Urinary bladder (tissue), 4 donors: Measurements from ENCODE around the gene SDR42E1. TPM values are rescaled to one million over a fixed set of nuclear protein-coding genes. Genes with fewer than 3 reads are reported as not detected.
"Not testable (repeated sequence)": the region's sequence is repeated elsewhere in the genome, so short reads cannot be mapped to it uniquely, and the experiment has no call there.

Source experiments
- DNase-seq: peaks from one replicate; pipeline ENCODE4 v3.0.0-alpha.2; 2015; ENCODE audit errors: extremely low spot score
- H3K27ac ChIP-seq: one replicate; pipeline ENCODE4 v1.5.1; 2013; ENCODE audit warnings: low read depth, mild to moderate bottlenecking, moderate library complexity
- H3K36me3 ChIP-seq: one replicate; pipeline ENCODE4 v1.6.1; 2013; ENCODE audit warnings: mild to moderate bottlenecking, moderate library complexity; ENCODE audit not compliant: insufficient read depth
- H3K4me1 ChIP-seq: one replicate; pipeline ENCODE4 v1.6.1; 2013; ENCODE audit warnings: mild to moderate bottlenecking, moderate library complexity; ENCODE audit not compliant: insufficient read depth
- H3K4me3 ChIP-seq: one replicate; pipeline ENCODE4 v1.5.1; 2013; ENCODE audit warnings: low read depth, low read length
- WGBS: extraction: QIAGEN DNeasy Blood & Tissue Kit; methylation state at CpG from one replicate; pipeline ENCODE4 v1.1.7; 2013; 5-methylcytosine and 5-hydroxymethylcytosine counted together
- polyA plus RNA-seq: library from polyadenylated mRNA; stranded (reverse); fragments of 200-250 nt; gene quantifications from one replicate; pipeline ENCODE4 v1.2.3, GENCODE V29; 2013
- total RNA-seq: library from RNA; depleted of rRNA; stranded (reverse); fragments of >200 nt; gene quantifications from one replicate; pipeline ENCODE4 v1.2.3, GENCODE V29; 2014
- donor health status: healthy with polysubstance abuse.
- donor health status: healthy.

SDR42E1 gene
- total and polyA plus RNA-seq, 2 donors, result 1.3 to 5.3 TPM

GRCh38 chr16:82007189-82007588 is 4.1 kb downstream of the SDR42E1 start:
- no peak for DNase-seq
- H3K36me3 ChIP-seq, result no peaks in the 10 kb centered on the region
- H3K27ac ChIP-seq, result no peak overlapping the region
- H3K4me1 ChIP-seq, result no peaks in the 10 kb centered on the region
- no peak overlapping the region for H3K4me3 ChIP-seq
- 89% methylated on average over 2 of the region's 2 CpGs for whole genome bisulfite sequencing

- no peak for DNase-seq
- Histone ChIP-seq H3K36me3 (no peaks in the 10 kb centered on the region), H3K4me3 (no peak overlapping the region), H3K27ac (no peak overlapping the region), H3K4me1 (no peaks in the 10 kb centered on the region)
- WGBS, result 78% methylated on average over 5 of the region's 5 CpGs
Measured at GRCh38 chr16:82006036-82006435, 5.2 kb downstream of the SDR42E1 start.

- Histone ChIP-seq H3K4me1 (no peaks in the 10 kb centered on the region), H3K36me3 (no peaks in the 10 kb centered on the region), H3K27ac (no peak overlapping the region), H3K4me3 (no peak overlapping the region)
- no peak for DNase-seq
- 39% methylated on average over 6 of the region's 6 CpGs for WGBS
Measured at GRCh38 chr16:82005027-82005830, 6.0 kb downstream of the SDR42E1 start.

GRCh38 chr16:82004601-82005000 is 6.7 kb downstream of the SDR42E1 start:
- H3K4me1 ChIP-seq, result no peaks in the 10 kb centered on the region
- WGBS, result 88% methylated on average over 5 of the region's 5 CpGs
- DNase-seq, result no peak
- no peak overlapping the region for H3K4me3 ChIP-seq
- H3K36me3 ChIP-seq, result no peaks in the 10 kb centered on the region
- no peak overlapping the region for H3K27ac ChIP-seq

GRCh38 chr16:82002831-82003230 is 8.4 kb downstream of the SDR42E1 start:
- no peak for DNase-seq
- Histone ChIP-seq H3K27ac (no peak overlapping the region), H3K4me1 (no peaks in the 10 kb centered on the region), H3K36me3 (no peaks in the 10 kb centered on the region), H3K4me3 (no peak overlapping the region)
- WGBS, result 90% methylated on average over 3 of the region's 3 CpGs

- Histone ChIP-seq H3K36me3 (no peaks in the 10 kb centered on the region), H3K4me3 (no peak overlapping the region), H3K27ac (no peak overlapping the region), H3K4me1 (peaks cover 3% of the 10 kb centered on the region)
- 7% methylated on average over 2 of the region's 2 CpGs for WGBS
- DNase-seq, result no peak
Measured at GRCh38 chr16:81997738-81998137, 13.5 kb downstream of the SDR42E1 start.

GRCh38 chr16:81996664-81997509 is 14.4 kb downstream of the SDR42E1 start:
- DNase-seq, result no peak
- Histone ChIP-seq H3K27ac (no peak overlapping the region), H3K36me3 (no peaks in the 10 kb centered on the region), H3K4me1 (peaks cover 3% of the 10 kb centered on the region), H3K4me3 (no peak overlapping the region)
- 47% methylated on average over 11 of the region's 11 CpGs for WGBS

- 37% methylated on average over 3 of the region's 3 CpGs for WGBS
- Histone ChIP-seq H3K27ac (no peak overlapping the region), H3K36me3 (no peaks in the 10 kb centered on the region), H3K4me1 (peaks cover 3% of the 10 kb centered on the region), H3K4me3 (no peak overlapping the region)
- DNase-seq, result no peak
Measured at GRCh38 chr16:81995651-81996050, 15.6 kb downstream of the SDR42E1 start.

- no peak overlapping the region for H3K4me3 ChIP-seq
- 90% methylated on average over 5 of the region's 5 CpGs for WGBS
- H3K27ac ChIP-seq, result no peak overlapping the region
- H3K4me1 ChIP-seq, result peaks cover 3% of the 10 kb centered on the region
- DNase-seq, result no peak
- no peaks in the 10 kb centered on the region for H3K36me3 ChIP-seq
Measured at GRCh38 chr16:81994485-81994884, 16.8 kb downstream of the SDR42E1 start.

- no peak for DNase-seq
- no peaks in the 10 kb centered on the region for H3K36me3 ChIP-seq
- 78% methylated on average over 3 of the region's 3 CpGs for WGBS
- no peak overlapping the region for H3K27ac ChIP-seq
- peaks cover 3% of the 10 kb centered on the region for H3K4me1 ChIP-seq
- H3K4me3 ChIP-seq, result no peak overlapping the region
Measured at GRCh38 chr16:81992859-81993258, 18.4 kb downstream of the SDR42E1 start.

- Histone ChIP-seq H3K27ac (no peak overlapping the region), H3K4me3 (no peak overlapping the region), H3K36me3 (no peaks in the 10 kb centered on the region), H3K4me1 (no peaks in the 10 kb centered on the region)
- no peak for DNase-seq
- 84% methylated on average over 5 of the region's 5 CpGs for WGBS
Measured at GRCh38 chr16:81987706-81988105, 23.6 kb downstream of the SDR42E1 start.

- no peak overlapping the region for H3K4me3 ChIP-seq
- no peak overlapping the region for H3K27ac ChIP-seq
- H3K4me1 ChIP-seq, result no peaks in the 10 kb centered on the region
- H3K36me3 ChIP-seq, result no peaks in the 10 kb centered on the region
- 83% methylated on average over 8 of the region's 8 CpGs for WGBS
- DNase-seq, result no peak
Measured at GRCh38 chr16:81987121-81987520, 24.1 kb downstream of the SDR42E1 start.

GRCh38 chr16:81977335-81977942 is 33.8 kb downstream of the SDR42E1 start:
- WGBS, result 89% methylated on average over 26 of the region's 26 CpGs
- H3K4me3 ChIP-seq, H3K4me1 ChIP-seq, H3K36me3 ChIP-seq, DNase-seq, H3K27ac ChIP-seq: not testable (repeated sequence)

- H3K36me3 ChIP-seq, result no peaks in the 10 kb centered on the region
- 30% methylated on average over 1 of the region's 1 CpG for WGBS
- H3K4me1 ChIP-seq, result no peaks in the 10 kb centered on the region
- H3K4me3 ChIP-seq, result no peak overlapping the region
- no peak for DNase-seq
- H3K27ac ChIP-seq, result no peak overlapping the region
Measured at GRCh38 chr16:81975637-81976036, 35.6 kb downstream of the SDR42E1 start.
